SIG-M5 (cell line): ENCODE data around the gene RNF208.
"Not testable (repeated sequence)": the region's sequence is repeated elsewhere in the genome, so short reads cannot be mapped to it uniquely, and the experiment has no call there.

ENCODE experiments used
- DNase-seq: peaks from one replicate; lab custom pipeline; 2025; lab: John Stamatoyannopoulos, UW

Gene RNF208, protein sequence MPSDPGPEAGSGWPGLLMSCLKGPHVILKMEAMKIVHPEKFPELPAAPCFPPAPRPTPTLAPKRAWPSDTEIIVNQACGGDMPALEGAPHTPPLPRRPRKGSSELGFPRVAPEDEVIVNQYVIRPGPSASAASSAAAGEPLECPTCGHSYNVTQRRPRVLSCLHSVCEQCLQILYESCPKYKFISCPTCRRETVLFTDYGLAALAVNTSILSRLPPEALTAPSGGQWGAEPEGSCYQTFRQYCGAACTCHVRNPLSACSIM

DNA sequence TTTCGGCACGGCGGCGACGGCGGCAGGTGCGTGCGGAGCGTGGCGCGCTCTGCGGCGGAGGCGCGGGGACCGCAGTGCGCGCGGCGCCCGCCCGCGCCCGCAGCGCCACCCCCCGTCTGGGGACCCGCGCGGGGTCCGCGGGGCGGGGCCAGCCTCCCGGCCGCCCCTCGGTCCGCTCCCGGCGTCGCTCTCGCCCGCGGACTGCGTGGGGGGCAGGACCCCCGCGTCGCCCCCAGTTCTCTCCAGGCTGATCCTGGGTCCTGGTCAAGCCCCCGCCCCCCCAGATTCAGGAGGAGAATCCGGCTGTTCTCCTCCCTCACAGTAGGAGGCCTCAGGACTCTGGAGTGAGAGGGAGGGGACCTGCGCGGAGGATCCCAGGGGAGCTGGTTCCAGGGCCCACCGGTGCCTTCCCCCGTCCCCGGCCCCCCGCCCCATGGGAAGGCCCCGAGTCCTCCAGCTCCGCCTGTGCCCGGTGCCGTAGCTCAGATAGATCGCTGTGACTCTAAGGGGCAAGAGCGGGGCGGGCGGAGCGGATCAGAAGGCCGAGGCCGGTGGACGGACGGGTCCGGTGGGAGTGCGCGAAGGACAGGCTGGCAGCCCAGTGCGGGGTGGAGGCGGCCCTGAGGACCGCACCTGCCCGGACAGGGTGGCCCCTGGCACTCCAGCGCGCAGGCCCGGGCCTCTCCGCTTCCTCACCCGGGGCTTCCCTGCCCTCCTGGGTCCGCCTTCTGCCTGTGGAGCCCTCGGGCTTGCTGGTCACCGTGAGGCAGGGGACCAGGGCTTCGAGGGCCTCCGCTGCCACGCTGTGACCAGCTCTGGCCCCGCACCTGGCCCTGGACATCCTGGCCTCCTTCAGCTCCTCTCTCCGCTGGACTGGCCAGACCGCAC, at the start of gene RNF208:
Gene RNF208, minus strand, starts transcription at position 51 of the 888 bp plus-strand sequence. CDS start 1,028 bp downstream, outside the sequence.
- DNase-seq, result no peak

DNA sequence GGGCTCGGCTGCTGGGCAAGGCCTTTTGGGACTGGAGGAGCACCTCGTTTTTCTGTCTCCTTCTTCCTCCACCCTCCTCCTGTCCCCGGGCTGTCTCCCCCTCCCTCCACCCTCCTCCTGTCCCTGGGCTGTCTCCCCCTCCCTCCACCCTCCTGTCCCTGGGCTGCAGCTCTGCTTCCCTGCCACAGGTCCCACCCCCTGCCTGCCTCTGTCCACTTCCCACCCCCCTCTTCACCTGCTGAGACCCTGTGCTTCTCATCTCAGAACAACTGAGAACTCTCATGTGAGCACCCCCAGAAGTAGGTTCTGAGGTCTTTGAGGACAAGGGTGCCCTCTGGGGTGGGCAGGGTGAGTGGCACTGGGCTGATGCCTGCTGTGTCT, 49.6 kb upstream of the RNF208 start:
- DNase-seq, result no peak

DNA sequence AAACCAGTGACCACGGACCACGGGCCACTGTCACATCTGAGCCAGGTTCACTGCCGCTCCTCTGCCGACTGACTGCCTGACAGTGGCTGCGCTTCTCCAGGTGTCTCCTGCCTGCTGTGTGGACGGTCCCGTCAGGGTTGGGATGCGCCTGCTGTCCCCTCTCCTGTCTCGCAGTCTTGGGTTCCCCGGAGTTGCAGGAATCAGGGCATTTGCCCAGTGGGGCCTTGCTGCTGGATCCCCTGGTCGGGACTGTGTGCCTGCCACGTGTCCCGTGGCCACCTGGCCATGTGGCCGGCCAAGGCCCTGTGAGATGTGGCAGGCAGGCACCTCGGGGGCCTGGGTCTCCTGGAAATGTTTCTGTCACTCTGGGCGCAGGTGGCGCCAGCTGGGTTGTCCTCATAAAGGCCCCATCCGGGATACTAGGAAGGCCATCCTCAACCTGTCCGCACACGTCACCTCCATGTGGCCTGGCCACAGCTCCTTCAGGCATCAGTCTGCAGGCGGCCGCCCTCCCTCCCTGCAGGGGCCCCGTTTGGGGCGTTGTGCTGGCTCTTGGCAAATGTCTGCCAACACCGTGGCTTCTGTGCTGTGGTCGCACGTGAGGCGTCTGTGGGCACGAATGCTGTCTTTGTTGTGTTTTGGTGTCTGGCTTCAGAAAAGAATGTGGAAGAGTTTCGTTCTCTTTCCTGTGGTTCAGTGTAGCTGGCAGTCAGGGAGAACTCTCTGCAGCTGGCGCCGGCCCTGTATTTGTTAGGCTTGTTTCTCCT, 49.1 kb upstream of the RNF208 start:
- DNase-seq, result no peak

DNA sequence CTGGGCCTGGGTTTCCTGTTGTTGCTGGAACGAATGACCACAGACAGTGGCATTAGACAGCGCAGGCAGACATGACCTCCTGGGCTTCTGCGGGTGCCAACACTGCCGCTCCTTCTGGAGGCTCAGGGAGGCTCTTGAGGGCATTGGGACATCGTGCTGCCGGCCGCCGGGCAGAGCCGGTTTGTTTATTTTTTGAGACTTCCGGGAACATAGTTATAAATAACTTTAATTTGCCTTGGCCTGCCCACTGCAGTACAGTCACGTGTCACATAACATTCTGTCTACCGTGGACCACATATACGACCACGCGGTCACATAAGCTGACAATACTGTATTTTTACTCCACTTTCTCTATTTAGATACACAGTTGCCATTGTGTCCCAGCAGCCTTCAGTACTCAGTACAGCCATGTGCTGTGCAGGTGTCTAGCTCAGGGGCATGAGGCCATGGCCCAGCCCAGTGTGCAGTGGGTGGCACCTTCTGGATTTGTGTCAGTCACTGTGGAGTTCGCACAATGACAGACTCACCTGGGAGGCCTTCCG, 47.3 kb upstream of the RNF208 start:
- DNase-seq, result no peak

DNA sequence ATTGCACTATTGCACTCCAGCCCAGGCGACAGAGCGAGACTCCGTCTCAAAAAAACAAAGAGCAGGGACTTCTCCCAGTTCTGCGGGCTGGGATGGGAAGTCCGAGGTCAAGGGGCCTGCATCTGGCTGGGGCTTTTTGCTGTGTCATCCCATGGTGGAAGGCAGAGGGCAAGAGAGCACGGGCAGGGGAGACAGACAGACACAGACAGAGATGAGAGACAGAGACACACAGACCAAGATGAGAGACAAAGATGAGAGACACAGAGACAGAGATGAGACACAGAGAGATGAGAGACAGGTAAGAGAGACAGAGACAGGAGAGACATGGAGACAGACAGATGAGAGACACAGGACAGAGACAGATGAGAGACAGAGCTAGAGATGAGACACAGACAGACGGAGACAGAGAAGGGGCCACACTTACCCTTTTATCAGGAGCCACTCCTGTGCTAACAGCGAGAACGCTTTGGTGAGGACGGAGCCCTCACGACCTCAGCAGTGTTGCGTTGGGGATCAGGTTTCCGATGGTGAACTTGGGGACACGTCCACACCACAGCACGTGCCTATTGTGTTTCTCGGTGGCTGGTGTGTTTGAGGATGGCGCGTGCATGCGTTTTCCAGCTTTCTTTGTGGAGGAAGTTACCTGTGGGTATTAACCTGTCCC, 46.6 kb upstream of the RNF208 start:
- DNase-seq, result no peak

DNA sequence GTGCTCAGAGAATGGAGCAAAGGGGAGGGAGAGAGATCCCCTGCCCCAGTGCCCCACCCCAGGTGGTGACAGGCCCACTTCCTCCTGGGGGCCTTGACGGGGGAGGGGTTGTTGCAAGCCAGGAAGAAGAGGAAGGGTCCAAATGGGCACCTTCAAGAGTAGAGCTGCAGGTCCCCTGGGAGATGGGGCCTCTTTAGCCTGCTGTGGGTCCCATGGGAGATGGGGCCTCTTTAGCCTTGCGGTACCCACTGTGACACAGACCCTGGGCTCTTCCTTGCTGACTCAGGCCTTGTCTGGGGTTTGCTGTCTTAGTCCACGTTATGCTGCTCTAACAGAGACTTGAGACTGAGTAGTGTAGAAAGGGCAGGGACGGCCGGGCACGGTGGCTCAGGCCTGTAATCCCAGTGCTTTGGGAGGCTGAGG, 45.9 kb upstream of the RNF208 start:
- no peak for DNase-seq

DNA sequence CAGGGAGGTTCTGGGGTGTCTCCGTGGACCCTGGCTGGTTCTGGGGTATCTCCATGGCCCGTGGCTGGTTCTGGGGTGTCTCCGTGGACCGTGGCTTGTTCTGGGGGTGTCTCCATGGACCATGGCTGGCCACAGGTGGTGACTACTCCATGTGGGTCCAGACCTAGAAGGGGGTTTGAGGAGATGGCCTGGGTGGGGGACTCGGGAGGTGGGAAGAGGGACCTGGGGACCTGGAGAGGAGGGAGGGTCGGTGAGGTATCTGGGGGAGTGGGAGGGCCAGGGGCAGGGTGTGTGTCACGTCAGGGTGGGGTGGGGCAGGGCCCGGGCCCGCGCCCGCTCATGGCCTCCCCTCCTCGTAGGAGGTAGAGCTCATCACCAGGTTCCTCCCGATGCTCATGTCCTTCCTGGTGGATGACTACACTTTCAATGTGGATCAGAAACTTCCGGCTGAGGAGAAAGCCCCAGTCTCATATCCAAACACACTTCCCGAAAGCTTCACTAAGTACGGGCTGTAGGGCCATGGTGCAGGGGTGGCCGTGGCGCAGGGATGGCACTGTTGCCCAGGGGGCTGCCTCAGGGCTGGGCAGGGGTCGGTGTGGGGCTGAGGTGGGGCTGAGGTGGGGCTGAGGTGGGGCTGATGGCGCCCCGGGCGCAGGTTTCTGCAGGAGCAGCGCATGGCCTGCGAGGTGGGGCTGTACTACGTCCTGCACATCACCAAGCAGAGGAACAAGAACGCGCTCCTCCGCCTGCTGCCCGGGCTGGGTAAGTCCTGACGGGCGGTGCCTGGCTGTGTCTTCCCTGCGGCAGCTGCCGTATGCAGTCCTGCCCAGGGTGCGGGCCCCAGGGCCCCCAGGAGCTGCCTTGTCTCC, 44.8 kb upstream of the RNF208 start:
- DNase-seq, result no peak

DNA sequence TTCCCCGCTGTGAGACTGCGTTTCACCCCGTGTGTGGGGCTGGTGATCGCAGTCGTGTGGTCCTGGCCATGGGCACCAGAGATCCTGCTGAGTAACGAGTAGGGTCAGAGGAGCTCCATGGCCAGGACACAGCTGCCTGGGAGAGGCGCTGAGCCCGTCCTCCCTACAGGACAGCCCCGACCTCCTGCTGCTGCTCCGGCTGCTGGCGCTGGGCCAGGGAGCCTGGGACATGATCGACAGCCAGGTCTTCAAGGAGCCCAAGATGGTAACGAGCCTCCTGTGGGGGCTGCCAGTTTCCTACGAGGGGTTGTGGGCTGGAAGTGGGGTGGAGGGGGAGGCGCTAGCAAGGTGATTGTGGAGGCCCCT, 44.1 kb upstream of the RNF208 start:
- no peak for DNase-seq

DNA sequence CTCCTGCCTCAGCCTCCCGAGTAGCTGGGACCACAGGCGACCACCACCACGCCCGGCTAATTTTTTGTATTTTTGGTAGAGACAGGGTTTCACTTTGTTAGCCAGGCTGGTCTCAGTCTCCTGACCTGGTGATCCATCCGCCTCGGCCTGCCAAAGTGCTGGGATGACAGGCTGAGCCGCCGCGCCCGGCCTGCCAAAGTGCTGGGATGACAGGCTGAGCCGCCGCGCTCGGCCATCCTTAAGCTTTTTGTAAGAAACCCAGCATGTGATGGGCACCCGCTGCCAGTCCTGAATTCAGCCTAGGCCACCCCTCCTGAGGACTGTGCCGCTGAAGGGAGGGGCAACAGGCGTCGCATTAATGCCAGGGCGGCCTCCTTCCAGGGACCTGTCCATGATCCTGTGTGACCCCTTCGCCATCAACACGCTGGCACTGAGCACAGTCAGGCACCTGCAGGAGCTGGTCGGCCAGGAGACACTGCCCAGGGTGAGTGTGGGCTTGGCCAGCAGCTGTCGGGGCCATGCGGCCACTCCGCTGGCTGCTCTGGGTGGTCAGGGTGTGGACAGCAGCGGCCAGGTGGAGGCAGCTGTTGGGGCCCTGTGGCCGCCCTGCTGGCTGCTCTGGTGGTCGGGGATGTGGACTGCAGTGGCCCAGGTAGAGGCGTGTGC, 43.6 kb upstream of the RNF208 start:
- DNase-seq, result no peak

DNA sequence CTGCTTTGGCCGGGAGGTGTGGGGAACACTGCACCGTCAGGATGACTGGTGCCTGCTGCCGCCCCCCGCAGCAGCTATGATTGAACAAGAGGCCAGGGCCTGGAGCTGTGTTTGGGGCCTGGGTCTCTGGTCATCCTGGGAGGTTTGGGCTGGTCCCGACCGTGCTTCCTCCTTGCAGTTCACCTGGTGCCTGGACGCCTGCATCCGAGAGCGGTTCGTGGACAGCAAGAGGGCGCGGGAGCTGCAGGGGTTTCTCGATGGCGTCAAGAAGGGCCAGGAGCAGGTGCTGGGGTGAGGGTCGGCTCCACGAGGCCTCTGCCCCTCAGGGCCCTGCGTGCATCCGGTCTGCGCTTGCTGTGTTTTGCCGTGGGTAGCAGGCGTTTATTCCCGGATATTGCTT, 42.0 kb upstream of the RNF208 start:
- DNase-seq, result no peak

DNA sequence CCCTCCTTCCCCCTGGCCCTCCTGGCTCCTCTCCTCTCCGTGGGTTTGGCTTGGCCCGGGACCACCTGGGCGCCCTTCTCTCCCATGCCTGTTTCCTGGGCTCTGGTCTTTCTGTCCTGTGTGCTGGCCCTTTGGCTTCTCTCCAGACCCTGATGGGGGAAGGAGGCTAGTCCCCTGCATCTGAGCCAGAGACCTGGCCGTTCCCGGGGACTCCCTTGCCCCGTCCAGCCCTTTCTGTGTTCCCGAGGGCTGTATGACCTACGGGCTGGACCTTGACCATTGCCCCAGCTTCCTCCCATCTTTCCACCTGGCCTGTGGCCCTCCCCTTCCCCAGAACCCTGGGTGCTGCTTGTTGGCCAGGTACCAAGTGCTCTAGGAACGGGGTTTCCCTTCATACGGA, 41.5 kb upstream of the RNF208 start:
- no peak for DNase-seq

DNA sequence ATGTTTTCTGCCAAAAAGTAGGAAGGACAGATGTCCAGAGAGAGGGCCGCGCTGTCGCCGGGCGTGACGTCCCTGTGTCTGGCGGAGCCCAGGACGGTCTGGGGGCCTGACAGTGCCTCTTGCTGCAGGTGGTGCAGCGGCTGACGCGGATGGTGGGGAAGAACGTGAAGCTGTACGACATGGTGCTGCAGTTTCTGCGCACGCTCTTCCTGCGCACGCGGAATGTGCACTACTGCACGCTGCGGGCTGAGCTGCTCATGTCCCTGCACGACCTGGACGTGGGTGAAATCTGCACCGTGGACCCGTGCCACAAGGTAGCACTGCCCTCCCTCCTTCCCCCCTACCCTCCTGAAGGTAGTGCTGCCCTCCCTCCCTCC, 40.9 kb upstream of the RNF208 start:
- no peak for DNase-seq

DNA sequence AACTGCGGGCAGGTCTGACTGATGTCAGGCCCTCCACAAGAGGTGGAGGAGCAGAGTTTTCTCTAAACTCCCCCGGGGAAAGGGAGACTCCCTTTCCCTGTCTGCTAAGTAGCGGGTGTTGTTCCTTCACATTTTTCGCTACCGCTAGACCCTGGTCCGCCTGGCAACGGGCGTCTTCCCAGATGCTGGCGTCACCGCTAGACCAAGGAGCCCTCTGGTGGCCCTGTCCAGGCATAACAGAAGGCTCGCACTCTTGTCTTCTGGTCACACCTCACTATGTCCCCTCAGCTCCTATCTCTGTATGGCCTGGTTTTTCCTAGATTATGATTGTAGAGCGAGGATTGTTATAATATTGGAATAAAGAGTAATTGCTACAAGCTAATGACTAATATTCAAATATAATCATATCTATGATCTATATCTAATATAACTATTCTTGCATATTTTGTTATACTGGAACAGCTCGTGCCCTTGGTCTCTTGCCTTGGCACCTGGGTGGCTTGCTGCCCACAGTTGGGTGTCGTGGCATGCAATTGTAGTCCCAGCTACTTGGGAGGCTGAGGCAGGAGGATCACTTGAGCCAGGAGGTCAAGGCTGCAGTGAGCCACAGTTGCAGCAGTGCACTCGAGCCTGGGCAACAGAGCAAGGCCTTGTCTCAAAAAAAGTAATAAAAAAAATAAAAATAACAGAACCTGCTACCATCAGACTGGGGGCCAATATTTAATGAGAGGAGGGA, 40.3 kb upstream of the RNF208 start:
- not testable (repeated sequence) for DNase-seq

DNA sequence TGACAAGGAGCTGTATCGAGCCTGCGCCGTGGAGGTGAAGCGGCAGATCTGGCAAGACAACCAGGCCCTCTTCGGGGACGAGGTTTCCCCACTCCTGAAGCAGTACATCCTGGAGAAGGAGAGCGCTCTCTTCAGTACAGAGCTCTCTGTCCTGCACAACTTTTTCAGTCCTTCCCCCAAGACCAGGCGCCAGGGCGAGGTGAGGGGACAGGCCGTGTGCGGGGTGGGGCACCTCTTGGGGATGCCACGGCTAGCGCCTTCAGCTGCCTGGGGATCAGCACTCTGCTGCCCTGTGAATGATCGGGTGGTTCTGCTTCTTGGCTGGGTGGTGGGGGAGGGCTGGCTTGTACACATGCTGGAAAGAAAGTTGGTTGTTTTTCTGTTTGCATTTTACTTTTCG, 34.8 kb upstream of the RNF208 start:
- no peak for DNase-seq

DNA sequence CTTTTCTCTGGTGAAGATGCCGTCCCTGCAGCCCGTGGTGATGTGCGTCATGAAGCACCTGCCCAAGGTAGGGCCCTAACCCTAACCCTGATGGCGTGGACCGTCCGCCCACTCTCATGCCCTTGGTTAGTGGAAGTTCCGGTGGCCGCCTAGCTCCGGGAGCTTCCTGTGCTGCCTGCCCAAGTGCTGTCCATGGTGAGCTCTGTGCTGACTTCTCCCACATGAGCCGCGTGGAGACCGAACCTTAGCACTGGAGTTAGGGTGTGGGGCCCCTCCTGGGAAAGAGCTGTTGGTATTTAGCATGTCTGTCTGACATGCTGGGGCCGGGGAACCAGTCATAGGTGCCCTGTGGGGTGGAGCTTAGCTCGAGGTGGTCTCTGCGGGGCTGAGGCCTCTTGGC, 34.3 kb upstream of the RNF208 start:
- DNase-seq, result no peak

DNA sequence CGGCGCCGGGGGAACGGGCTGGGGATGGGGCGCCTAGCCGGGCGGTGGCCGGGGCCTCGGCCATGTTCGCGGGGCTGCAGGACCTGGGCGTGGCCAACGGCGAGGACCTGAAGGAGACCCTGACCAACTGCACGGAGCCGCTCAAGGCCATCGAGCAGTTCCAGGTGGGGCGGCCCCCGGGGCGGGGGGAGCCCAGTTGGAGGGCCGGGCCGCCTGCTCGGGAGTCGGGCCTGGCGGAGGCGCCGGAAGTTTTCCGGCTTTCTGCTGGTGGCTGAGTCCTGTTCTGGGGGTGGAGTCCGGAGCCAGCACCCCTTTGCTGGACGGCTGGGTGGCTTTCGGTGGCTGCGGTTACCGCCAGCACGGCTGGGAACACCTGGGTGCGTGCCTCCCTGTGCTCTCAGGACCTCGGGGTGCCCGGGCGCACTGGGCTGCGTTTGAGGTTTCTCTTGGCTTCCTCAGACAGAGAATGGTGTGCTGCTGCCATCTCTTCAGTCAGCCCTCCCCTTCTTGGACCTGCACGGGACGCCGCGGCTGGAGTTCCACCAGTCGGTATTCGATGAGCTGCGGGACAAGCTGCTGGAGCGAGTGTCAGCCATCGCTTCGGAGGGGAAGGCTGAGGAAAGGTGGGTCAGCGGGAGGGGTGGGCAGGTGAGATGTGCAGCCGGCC, 33.5 kb upstream of the RNF208 start:
- DNase-seq, result no peak

DNA sequence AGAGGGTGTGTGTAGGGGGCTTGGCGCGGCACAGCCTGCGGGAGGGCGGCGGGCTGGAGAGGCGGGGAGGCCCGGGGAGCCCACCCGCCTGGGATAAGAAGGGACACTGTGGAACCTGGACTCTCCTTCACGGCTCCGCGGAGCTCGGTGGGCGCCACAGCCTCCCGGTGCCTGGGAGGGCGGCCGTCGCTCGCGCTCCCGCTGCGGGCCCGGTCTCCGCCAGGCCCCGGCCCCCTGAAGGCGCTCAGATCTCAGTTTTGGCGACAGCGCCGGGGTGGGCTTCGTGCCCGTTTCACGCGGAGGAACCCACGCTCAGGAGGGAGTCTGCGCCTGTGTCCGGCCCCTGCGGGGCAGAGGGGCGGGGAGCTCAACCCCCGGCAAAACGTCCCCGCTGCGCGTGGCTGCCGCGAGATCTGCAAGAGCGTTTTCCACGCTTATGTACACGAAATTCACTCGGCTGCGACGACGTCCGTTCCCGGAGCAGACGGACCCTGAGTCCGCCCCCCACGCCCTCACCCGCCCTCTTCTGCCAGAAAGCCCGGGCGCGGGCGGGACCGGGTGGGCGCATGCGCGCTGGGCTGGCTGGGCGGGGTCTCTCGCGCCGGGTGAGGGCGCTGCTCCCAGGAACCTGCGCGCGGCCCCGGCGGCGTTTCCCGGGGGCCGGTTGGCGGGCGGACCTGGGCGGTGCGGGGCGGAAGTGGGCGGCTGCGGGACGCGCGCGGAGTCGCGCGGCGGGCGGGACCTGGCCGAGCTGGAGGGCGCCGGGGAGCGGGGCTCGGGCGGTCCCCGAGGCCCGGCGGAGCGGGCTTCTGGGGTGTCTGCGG, 32.8 kb upstream of the RNF208 start, which contains the start of gene NELFB:
Gene NELFB, plus strand, starts transcription at position 704 of the 824 bp plus-strand sequence.
- DNase-seq, result no peak
